ENCODE measurements around the gene KCNQ1OT1.

DNA sequence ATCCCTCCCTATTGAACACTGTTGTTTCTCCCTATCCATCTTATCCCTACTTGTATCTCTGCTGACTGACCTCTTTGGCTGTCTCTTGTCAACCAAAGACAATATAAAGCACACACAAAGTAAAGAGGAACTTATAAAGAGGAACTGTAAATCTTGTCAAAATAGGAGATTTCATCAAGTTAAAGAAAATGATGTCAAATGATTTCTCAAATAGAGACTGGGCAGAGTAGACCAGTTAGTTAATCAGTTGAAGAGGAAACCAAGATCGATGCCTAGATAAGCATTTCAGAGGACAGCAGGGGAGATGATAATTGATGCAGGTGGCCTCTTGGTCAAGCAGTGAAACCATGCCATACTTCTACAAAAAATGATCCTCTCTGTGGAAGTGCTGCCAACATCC is 22.7 kb downstream of the KCNQ1OT1 start:
- TF ChIP-seq, protein P1, sequence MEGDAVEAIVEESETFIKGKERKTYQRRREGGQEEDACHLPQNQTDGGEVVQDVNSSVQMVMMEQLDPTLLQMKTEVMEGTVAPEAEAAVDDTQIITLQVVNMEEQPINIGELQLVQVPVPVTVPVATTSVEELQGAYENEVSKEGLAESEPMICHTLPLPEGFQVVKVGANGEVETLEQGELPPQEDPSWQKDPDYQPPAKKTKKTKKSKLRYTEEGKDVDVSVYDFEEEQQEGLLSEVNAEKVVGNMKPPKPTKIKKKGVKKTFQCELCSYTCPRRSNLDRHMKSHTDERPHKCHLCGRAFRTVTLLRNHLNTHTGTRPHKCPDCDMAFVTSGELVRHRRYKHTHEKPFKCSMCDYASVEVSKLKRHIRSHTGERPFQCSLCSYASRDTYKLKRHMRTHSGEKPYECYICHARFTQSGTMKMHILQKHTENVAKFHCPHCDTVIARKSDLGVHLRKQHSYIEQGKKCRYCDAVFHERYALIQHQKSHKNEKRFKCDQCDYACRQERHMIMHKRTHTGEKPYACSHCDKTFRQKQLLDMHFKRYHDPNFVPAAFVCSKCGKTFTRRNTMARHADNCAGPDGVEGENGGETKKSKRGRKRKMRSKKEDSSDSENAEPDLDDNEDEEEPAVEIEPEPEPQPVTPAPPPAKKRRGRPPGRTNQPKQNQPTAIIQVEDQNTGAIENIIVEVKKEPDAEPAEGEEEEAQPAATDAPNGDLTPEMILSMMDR (IDR thresholded peaks at IDR 0.05 in 4 of 5, conservative IDR thresholded peaks at IDR 0.05 in 1 of 5), result no peak
- no peak for TF ChIP-seq POLR2A (IDR thresholded peaks at IDR 0.05)

All from gastrocnemius medialis (tissue), 4 donors.